Sigmoid colon (tissue), 7 donors: Measurements from ENCODE around the gene ISCA2. TPM values are rescaled to one million over a fixed set of nuclear protein-coding genes. Genes with fewer than 3 reads are reported as not detected.
A peak's percentile ranks its signal among the peaks of the same experiment; 100 is the strongest.

Experiments used
- DNase-seq: peaks from one replicate; pipeline ENCODE4 v3.0.0-alpha.2; 2019
- H3K27ac ChIP-seq, 4 donors: fragments of 200-600 bp; sonication (generic); one replicate each; pipeline ENCODE4 v1.5.1; 2016 to 2019; ENCODE audit warnings: mild to moderate bottlenecking in 1 of 4
- H3K27me3 ChIP-seq, 3 donors: fragments of 200-600 bp; sonication (generic); one replicate each; pipeline ENCODE4 v1.5.1; 2019; ENCODE audit warnings: mild to moderate bottlenecking in 1 of 3
- H3K36me3 ChIP-seq, 4 donors: fragments of 200-600 bp; sonication (generic); one replicate each; pipeline ENCODE4 v1.5.1; 2016 to 2019
- H3K4me1 ChIP-seq, 4 donors: fragments of 200-600 bp; sonication (generic); one replicate each; pipeline ENCODE4 v1.5.1; 2017 to 2019
- H3K4me3 ChIP-seq, 4 donors: fragments of 200-600 bp; sonication (generic); one replicate each; pipeline ENCODE4 v1.5.1; 2017 to 2019; ENCODE audit warnings: mild to moderate bottlenecking in 2 of 4, moderate library complexity in 1 of 4
- H3K9me3 ChIP-seq, 4 donors: fragments of 200-600 bp in 3 of 4; sonication (generic) in 3 of 4; one replicate each; pipeline versions ENCODE4 v1.5.1 to v1.6.1; 2013 to 2019
- CTCF ChIP-seq, 4 experiments: fragments of 450-650 bp in 3 of 4; fragments of 200-600 bp in 1 of 4; IDR thresholded peaks; one replicate each; pipeline ENCODE4 v1.5.1; 2016 to 2019; ENCODE audit warnings: antibody characterized with exemption in 4 of 4, mild to moderate bottlenecking in 3 of 4, moderate library complexity in 2 of 4
- EP300 ChIP-seq, 4 donors: sonication (generic); formaldehyde crosslinking; IDR thresholded peaks; one replicate each; pipeline ENCODE4 v1.6.1; 2017; ENCODE audit warnings: antibody characterized with exemption in 4 of 4
- POLR2A ChIP-seq, 2 donors: fragments of 450-650 bp; IDR thresholded peaks; one replicate each; pipeline ENCODE4 v1.6.1; 2016; ENCODE audit warnings: antibody characterized with exemption in 2 of 2, mild to moderate bottlenecking in 2 of 2, moderate library complexity in 2 of 2
- POLR2AphosphoS5 ChIP-seq, 4 donors: sonication (generic); formaldehyde crosslinking; IDR thresholded peaks; one replicate each; pipeline ENCODE4 v1.6.1; 2017; ENCODE audit warnings: antibody characterized with exemption in 4 of 4
- whole genome bisulfite sequencing, 2 donors: extraction: QIAGEN DNeasy Blood & Tissue Kit; methylation state at CpG; one replicate each; pipeline ENCODE4 v1.1.7; 2013; 5-methylcytosine and 5-hydroxymethylcytosine counted together
- intact Hi-C: fragments of 100-400 bp; cut with DNase I; formaldehyde crosslinking; loops from one replicate; pipeline ENCODE4 v1.15.1; 2023
- polyA plus RNA-seq, 3 donors: library from polyadenylated mRNA; stranded (reverse); fragments of 200-250 nt; gene quantifications; one replicate each; pipeline ENCODE4 v1.2.3, GENCODE V29; 2013
- total RNA-seq, 4 donors: library from RNA; depleted of rRNA; stranded (reverse); fragments of >200 nt; gene quantifications; one replicate each; pipeline ENCODE4 v1.1.0, GENCODE V29; 2016
- donor health status: healthy with polysubstance abuse.
- donor health status: Bipolar disorder and iron deficiency.
- donor health status: healthy.

Gene ISCA2
- total and polyA plus RNA-seq, 7 donors: 8.6 to 59.0 (median 15.7) TPM

GRCh38 chr14:74504874-74505720 lies 11.5 kb downstream of the ISCA2 start:
- 90 to 91% methylated on average over 20 of the region's 20 CpGs for WGBS, 2 donors
- H3K9me3 ChIP-seq: no peaks in the 10 kb centered on the region
- H3K4me1 ChIP-seq: peaks cover 0 to 4% (median 0%) of the 10 kb centered on the region in 4 donors
- no peak overlapping the region for H3K27ac ChIP-seq
- H3K27me3 ChIP-seq: no peaks in the 10 kb centered on the region
- no peak for TF ChIP-seq POLR2AphosphoS5 (IDR thresholded peaks at IDR 0.05)
- no peak for TF ChIP-seq CTCF (IDR thresholded peaks at IDR 0.05)
- no peak for TF ChIP-seq POLR2A (IDR thresholded peaks at IDR 0.05)
- TF ChIP-seq EP300 (IDR thresholded peaks at IDR 0.05): no peak
- H3K36me3 ChIP-seq: no peaks in the 10 kb centered on the region
- intact Hi-C loops: loop anchor here (5.0 kb wide), 1 partner anchor 62 kb away; no protein-coding TSS in a partner anchor
- H3K4me3 ChIP-seq: no peak overlapping the region
- no peak for DNase-seq

GRCh38 chr14:74505831-74506230 lies 12.3 kb downstream of the ISCA2 start:
- 74 to 87% methylated on average over 17 of the region's 17 CpGs for WGBS, 2 donors
- Histone ChIP-seq H3K9me3 (no peaks in the 10 kb centered on the region), H3K27ac (no peak overlapping the region), H3K27me3 (no peaks in the 10 kb centered on the region), H3K36me3 (no peaks in the 10 kb centered on the region), H3K4me3 (no peak overlapping the region), H3K4me1 (peaks cover 0 to 4% (median 0%) of the 10 kb centered on the region in 4 donors)
- intact Hi-C loops: no loop called here
- no peak for DNase-seq
- TF ChIP-seq POLR2A (IDR thresholded peaks at IDR 0.05) (no peak), POLR2AphosphoS5 (IDR thresholded peaks at IDR 0.05) (no peak), CTCF (IDR thresholded peaks at IDR 0.05) (no peak), EP300 (IDR thresholded peaks at IDR 0.05) (no peak)

- Histone ChIP-seq H3K27me3 (no peaks in the 10 kb centered on the region), H3K9me3 (no peaks in the 10 kb centered on the region), H3K4me3 (no peak overlapping the region), H3K36me3 (no peaks in the 10 kb centered on the region), H3K4me1 (peaks cover 0 to 2% (median 0%) of the 10 kb centered on the region in 4 donors), H3K27ac (no peak overlapping the region)
- TF ChIP-seq POLR2A (IDR thresholded peaks at IDR 0.05) (no peak), EP300 (IDR thresholded peaks at IDR 0.05) (no peak), POLR2AphosphoS5 (IDR thresholded peaks at IDR 0.05) (no peak), CTCF (IDR thresholded peaks at IDR 0.05) (no peak)
- WGBS, 2 donors: 74 to 86% methylated on average over 13 of the region's 13 CpGs
- DNase-seq: no peak
- intact Hi-C loops: no loop called here
These were observed 12.9 kb downstream of the ISCA2 start for GRCh38 chr14:74506411-74506851.

GRCh38 chr14:74507085-74507484 lies 13.5 kb downstream of the ISCA2 start:
- intact Hi-C loops: no loop called here
- TF ChIP-seq CTCF (IDR thresholded peaks at IDR 0.05) (no peak), POLR2AphosphoS5 (IDR thresholded peaks at IDR 0.05) (no peak), EP300 (IDR thresholded peaks at IDR 0.05) (no peak), POLR2A (IDR thresholded peaks at IDR 0.05) (no peak)
- DNase-seq: peak; percentile 33
- Histone ChIP-seq H3K27ac (no peak overlapping the region), H3K4me1 (no peaks in the 10 kb centered on the region), H3K9me3 (no peaks in the 10 kb centered on the region), H3K4me3 (no peak overlapping the region), H3K36me3 (no peaks in the 10 kb centered on the region), H3K27me3 (no peaks in the 10 kb centered on the region)
- WGBS, 2 donors: 83 to 86% methylated on average over 8 of the region's 8 CpGs
